ENCODE measurements around the gene RECQL.
"Not testable (repeated sequence)": the region's sequence is repeated elsewhere in the genome, so short reads cannot be mapped to it uniquely, and the experiment has no call there.

Gene RECQL

GRCh38 chr12:21502872-21503271 lies 1.4 kb upstream of the RECQL start:
- no peak for DNase-seq (ENCODE audit: low read depth in 3 of 3, low spot score in 1 of 3)

DNA sequence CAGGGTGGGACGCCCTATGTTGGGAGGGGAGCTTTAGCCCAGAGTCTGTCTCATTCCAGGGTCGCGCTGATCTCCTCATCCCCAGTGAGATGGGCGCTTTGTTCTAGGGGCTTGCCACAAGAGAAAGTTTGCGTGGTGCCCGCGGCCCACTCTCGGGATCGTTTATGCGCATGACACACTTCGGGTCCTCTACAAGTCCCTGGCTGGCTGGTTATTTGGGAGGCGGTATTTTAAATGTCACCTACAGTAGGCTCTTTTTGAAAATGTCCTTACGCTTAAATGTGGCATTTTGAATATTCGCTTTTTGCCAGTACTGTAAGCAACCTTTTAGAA lies 695 bp upstream of the RECQL start:
- no peak for DNase-seq (ENCODE audit: low read depth in 3 of 3, low spot score in 1 of 3)

GRCh38 chr12:21500786-21501257 lies 613 bp downstream of the RECQL start:
- DNase-seq (ENCODE audit: low read depth in 3 of 3, low spot score in 1 of 3), result no peak

GRCh38 chr12:21499765-21500164 lies 1.7 kb downstream of the RECQL start:
- no peak for DNase-seq (ENCODE audit: low read depth in 3 of 3, low spot score in 1 of 3)

DNA sequence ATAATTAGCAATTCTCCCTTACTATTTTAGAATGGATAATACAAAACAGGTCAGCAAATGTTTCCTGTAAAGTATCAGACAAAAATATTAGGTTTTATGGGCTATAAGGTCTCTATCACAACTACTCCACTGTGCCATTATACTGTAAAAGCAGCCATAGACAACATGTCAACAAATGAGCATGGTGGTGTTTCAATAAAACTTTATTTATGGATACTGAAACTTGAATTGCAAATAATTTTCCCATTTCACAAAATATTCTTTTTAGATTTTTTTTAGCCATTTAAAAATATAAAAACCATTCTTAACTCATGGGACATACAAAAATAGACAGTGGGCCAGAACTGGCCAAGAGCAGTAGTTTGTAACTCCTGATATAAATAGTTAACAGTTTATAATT lies 15.4 kb downstream of the RECQL start:
- no peak for DNase-seq (ENCODE audit: low read depth in 3 of 3, low spot score in 1 of 3)

DNA sequence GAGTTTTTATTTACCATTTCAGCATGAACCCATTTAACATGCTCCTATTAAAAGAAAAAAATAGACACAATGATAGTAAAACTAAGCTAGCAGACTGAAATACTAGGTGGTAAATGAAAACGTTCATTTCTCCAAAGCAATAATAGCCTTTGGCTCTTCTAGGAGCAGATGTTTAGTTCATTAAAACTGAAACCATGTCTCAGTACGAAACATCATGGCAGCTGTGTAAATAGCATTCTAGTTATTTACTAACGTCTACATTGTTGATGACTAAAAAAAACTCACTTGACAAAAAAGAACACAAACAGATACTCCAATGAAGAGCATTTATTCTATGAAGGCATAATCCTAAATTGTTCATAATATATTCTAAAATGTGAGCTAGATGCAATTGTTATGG lies 17.9 kb downstream of the RECQL start:
- DNase-seq (ENCODE audit: low read depth in 3 of 3, low spot score in 1 of 3), result no peak

DNA sequence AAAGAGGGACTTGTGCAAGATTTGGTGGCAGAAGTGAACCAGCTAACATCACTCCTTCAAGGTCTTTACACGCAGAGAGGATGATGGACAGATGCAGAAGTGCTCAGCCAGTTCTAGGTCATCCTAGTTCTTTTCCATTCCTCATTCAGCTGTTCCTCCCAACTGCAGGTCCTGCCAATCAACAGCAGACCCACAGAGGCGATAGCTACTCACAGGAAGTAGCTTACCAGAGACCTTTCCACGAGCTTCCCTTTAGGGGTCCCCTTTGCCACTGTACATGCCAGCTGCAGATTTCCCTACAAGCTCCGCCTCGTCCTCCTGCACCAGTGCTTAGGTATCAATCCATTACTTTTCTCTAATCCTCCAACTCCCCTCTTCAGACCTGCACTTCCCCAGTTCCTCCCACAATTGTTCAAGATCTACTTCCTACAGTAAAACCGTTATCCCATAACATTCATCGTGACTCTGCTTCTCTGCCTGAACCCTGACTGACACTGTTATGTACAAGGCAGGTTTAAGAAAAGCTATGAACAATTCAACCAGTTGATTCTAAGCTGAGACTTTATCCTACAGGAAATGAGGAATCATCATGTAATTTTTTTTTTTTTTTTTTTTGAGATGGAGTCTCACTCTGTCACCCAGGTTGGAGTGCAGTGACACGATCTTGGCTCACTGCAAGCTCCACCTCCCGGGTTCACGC lies 22.5 kb downstream of the RECQL start:
- no peak for DNase-seq (ENCODE audit: low read depth in 3 of 3, low spot score in 1 of 3)

DNA sequence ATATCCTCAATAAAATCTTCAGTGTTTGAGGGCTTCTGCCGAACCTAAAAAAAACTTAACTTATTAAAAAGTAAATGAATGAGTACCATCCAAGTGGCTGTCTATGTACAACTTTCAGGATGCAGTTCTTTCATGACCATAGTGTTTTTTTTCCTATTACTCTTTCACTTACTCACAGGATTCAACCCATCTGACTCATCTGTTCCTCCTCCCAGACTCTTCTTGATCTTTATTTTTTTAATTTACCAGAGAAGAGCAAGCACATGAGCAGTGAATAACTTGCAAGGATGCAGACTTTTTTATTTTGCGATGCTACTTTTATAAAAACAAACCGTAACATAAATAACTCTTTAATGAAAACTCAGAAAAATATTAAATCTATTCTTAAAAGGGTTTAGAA lies 24.5 kb downstream of the RECQL start:
- no peak for DNase-seq (ENCODE audit: low read depth in 3 of 3, low spot score in 1 of 3)

- DNase-seq (ENCODE audit: low read depth in 3 of 3, low spot score in 1 of 3), result no peak
Measured at GRCh38 chr12:21475552-21475951, 25.9 kb downstream of the RECQL start.

- DNase-seq (ENCODE audit: low read depth in 3 of 3, low spot score in 1 of 3), result no peak
Measured at GRCh38 chr12:21472197-21472823, 29.1 kb downstream of the RECQL start.

- no peak for DNase-seq (ENCODE audit: low read depth in 3 of 3, low spot score in 1 of 3)
Measured at GRCh38 chr12:21471294-21471693, 30.1 kb downstream of the RECQL start.

DNA sequence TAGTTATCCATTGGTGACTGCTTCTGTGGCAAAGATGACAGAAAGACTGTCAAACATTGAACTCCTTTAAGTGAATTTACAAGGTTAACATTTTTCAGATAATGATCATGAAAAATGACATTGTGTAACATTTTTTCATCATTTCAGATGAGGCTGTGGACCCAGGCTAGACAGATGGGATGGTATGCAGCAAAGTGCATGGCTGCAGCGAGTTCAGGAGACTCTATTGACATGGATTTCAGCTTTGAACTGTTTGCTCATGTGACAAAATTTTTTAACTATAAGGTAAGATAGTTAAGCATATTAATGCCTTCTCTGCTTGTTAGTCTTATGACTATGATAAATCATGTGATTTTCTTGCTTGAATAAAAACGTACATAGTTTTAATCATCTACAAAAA lies 34.1 kb downstream of the RECQL start:
- DNase-seq (ENCODE audit: low read depth in 3 of 3, low spot score in 1 of 3), result not testable (repeated sequence)

DNA sequence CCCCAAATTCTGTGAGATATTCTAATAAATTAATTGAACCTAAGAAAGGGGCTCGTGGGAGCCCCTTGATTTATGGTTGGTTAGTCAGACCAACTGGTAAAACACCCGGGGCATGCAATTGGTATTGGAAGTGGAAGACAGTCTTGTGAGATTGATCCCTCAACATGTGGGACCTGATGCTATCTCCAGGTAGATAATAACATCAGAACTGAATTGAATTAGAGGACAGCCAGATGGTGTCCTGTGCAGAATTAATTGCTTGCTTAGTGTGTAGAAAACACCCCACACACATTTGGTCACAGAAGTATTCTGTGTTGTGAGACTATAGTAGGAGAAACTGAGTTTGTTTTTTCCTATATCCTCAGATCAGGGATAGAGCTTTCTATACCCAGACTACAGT lies 42.0 kb downstream of the RECQL start:
- DNase-seq (ENCODE audit: low read depth in 3 of 3, low spot score in 1 of 3), result no peak

DNA sequence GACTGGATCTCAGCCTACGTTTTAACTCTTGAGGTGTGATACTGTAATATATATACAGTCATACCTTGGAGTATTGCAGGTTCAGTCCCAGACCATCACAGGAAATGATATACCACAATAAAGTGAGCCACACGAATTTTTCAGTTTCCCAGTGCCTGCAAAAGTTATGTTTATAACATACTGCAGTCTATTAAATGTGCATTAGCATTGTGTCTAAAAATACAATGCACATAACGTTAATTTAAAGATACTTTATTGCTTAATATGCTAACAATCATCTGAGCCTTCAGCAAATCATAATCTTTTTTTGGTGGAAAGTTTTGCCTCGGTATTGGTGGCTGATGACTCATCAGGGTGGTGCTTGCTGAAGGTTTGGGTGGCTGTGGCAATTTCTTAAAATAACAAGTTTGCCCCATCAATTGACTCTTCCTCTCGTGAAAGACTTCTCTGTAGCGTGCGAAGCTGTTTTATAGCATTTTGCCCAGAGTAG lies 45.1 kb downstream of the RECQL start:
- no peak for DNase-seq (ENCODE audit: low read depth in 3 of 3, low spot score in 1 of 3)

GRCh38 chr12:21453312-21453852 lies 48.1 kb downstream of the RECQL start:
- DNase-seq (ENCODE audit: low read depth in 3 of 3, low spot score in 1 of 3), result no peak

DNA sequence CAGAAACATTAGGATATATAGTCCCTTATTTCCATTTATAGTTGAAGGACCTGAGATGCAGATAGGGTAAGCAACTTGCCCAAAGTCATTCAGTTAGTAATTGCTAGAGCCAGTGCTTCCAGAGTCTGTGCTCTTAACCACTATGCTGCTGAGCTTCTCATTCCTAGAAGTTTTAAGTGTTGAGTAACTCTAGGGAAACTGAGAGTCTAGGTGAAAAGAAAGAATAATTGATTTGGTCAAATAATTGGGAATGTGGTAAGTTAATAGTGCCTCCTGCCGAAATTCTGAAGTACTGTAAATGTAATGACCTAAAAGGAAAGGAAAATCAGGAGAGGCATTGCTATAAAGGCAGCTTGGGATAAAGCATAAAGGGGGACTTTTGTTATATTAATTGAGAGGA lies 49.9 kb downstream of the RECQL start:
- DNase-seq (ENCODE audit: low read depth in 3 of 3, low spot score in 1 of 3), result no peak

DNA sequence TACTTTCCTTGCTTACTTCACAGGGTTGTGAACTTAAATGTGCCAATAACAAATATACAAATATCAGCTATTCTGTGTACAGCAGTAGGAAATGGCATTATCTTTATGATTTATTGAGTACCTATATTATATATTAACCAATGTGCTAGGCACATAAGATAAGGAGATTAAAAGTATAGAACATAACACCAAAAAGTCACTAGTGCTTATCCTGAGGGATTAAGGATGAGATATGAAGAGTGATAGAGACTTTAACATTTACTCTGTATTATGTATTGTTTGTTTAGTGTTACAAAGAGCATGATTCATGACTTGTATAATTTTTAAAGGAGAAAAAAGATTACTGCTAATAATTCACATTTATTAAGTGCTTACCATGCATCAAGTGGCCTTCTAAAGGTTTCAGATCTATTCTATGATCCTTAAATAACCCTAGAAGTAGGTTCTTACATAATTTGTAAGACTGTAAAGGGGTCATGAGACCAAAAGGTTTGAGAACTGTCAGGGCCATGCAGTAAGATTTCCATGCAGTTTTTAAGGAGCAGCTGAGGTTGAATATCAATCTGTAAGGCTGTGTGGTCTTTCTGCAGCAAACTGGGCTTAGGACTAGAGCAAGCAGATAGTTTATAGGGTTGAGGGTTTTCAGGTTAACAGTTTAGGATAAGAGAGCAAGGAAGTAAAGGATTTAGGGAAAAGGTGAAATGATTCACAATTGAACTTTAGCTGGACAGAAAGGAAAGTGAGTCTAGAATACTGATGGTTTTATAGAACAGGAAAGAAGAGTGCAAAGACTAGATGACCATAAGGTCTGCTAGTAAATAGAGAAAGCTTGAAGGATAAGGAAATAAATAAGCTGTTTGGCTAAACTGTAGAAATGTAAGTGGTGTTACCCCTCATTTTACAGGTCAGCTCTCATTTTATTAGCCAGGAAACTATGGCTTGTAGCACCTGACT lies 57.0 kb downstream of the RECQL start:
- no peak for DNase-seq (ENCODE audit: low read depth in 3 of 3, low spot score in 1 of 3)

DNA sequence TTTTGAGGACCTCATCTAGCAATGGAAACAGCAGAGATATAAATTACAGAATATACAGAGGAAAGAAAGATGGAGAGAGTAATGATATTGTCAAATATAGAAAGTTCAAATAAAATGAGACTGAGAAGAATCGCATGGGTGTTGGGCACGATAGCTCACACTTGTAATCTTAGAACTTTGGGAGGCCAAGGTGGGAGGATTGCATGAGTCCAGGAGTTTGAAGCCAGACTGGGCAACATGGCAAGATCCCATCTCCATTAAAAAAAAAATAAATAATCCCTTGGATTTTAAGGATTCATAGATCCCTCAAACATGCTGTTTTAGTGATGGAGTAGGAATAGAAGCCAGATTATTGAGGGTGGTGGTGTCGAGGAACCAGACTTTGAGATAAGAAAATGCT lies 62.1 kb downstream of the RECQL start:
- no peak for DNase-seq (ENCODE audit: low read depth in 3 of 3, low spot score in 1 of 3)

GRCh38 chr12:21438643-21439042 lies 62.8 kb downstream of the RECQL start:
- no peak for DNase-seq (ENCODE audit: low read depth in 3 of 3, low spot score in 1 of 3)

DNA sequence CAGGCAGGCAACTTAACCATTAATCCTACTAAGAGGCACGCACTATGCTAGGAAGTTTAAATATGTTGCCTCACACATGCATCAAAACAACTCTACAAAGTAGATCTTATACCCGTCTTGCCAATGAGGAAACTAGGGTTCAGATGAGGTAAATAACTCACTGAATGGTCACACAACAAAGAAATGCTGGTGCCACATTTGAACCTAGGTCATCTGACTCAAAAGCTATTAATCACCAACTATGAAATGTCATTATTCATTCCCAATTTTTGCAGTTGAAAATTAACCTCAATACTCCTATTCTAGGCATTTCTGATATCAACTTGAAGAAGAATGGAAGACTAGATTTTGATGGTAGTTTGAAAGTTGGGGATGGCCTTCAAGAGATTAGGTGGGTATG lies 66.7 kb downstream of the RECQL start:
- DNase-seq (ENCODE audit: low read depth in 3 of 3, low spot score in 1 of 3), result no peak

DNA sequence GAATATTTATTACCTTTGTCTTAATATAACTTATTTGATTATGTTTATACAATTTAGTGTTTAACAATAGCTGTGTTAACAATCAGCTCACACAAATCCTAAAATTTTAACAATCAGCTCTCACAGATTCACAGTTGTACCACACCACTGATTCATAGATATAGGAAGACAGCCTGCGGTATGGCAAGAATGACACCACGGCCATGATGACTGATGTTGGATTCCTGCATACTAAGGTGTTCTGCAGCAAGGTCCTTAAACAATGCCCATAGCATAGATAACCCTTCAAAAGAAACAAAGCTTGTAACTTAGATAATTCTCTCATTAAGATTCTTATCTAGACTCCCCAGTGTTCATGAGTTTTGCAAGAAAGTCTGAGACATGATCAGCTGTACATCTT lies 67.9 kb downstream of the RECQL start:
- DNase-seq (ENCODE audit: low read depth in 3 of 3, low spot score in 1 of 3), result no peak

DNA sequence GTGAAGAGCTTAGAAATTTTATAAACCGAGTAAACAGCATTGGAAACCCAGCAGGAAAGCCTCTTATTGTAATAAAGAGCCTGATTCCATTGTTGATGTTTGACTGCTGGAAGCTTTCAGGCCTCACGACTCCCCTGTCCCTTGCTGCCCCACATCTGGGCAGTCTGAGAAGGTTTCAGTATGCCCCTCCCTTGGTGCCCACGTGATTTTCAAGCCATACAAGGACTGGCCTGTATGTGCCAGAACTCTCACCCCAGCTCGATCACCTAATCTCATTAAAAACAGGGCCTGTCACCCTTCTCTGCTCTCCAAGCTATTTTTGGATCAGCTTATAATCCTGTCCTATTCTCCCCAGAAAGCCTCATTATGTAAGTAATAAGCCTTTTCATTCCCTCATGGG lies 71.4 kb downstream of the RECQL start:
- no peak for DNase-seq (ENCODE audit: low read depth in 3 of 3, low spot score in 1 of 3)

Measured in stimulated activated CD4-positive, alpha-beta T cell treated with anti-CD3 and anti-CD28 coated beads, TNF-alpha, amount 100 ng/mL, for 1 hour (primary cell).